Measurements from ENCODE around the gene RPL12. TPM values are rescaled to one million over a fixed set of nuclear protein-coding genes. Genes with fewer than 3 reads are reported as not detected.

The RPL12 gene
- total and polyA plus RNA-seq, 4 donors = 289 to 829 (median 485) TPM

GRCh38 chr9:127450243-127450760 lies 904 bp downstream of the RPL12 start (continued):
- TF ChIP-seq CTCF (IDR thresholded peaks at IDR 0.05; ENCODE audit: low read depth, low read length, missing input control) (no peak), ATF3 (IDR thresholded peaks at IDR 0.05) (no peak)

GRCh38 chr9:127449332-127449966 lies 1.8 kb downstream of the RPL12 start:
- Histone ChIP-seq H3K9me3 (ENCODE audit: control insufficient read depth in 4 of 4, low read length in 3 of 4) (peaks cover 3 to 6% (median 5%) of the 10 kb centered on the region in 4 donors), H3K27me3 (ENCODE audit: control insufficient read depth in 4 of 4, insufficient read depth in 4 of 4, low read length in 3 of 4) (no peaks in the 10 kb centered on the region), H3K36me3 (ENCODE audit: control insufficient read depth in 4 of 4, insufficient read depth in 3 of 4, low read depth in 1 of 4, low read length in 3 of 4) (peaks cover 16 to 51% (median 39%) of the 10 kb centered on the region in 4 donors), H3K4me3 (ENCODE audit: low read depth in 1 of 3, low read length in 3 of 3) (peak overlapping the region in 2 of 3 donors; percentile 71 to 77), H3K4me1 (ENCODE audit: control insufficient read depth in 4 of 4, insufficient read depth in 4 of 4, low read length in 3 of 4) (peaks cover 7 to 44% (median 35%) of the 10 kb centered on the region in 4 donors), H3K27ac (ENCODE audit: low read depth in 1 of 2, low read length in 2 of 2) (peak overlapping the region in 1 of 2 donors; percentile 89), H3K9ac (ENCODE audit: low read depth in 1 of 2, low read length in 2 of 2) (peak overlapping the region in 1 of 2 donors; percentile 87)
- no peak for TF ChIP-seq ZBTB33 (IDR thresholded peaks at IDR 0.05)
- TF ChIP-seq RAD21 (IDR thresholded peaks at IDR 0.05) = no peak
- TF ChIP-seq NR2F2 (IDR thresholded peaks at IDR 0.05) = no peak
- no peak for TF ChIP-seq ATF3 (IDR thresholded peaks at IDR 0.05)
- no peak for TF ChIP-seq CTCF (IDR thresholded peaks at IDR 0.05; ENCODE audit: low read depth, low read length, missing input control)
- TF ChIP-seq TAF1 (conservative IDR thresholded peaks at IDR 0.05) = no peak
- no peak for TF ChIP-seq JUND (IDR thresholded peaks at IDR 0.05)
- DNase-seq (ENCODE audit: low spot score) = no peak
- WGBS = 75% methylated on average over 5 of the region's 5 CpGs

GRCh38 chr9:127448112-127448805 lies 2.9 kb downstream of the RPL12 start:
- Histone ChIP-seq H3K9ac (ENCODE audit: low read depth in 1 of 2, low read length in 2 of 2) (no peak overlapping the region), H3K4me3 (ENCODE audit: low read depth in 1 of 3, low read length in 3 of 3) (no peak overlapping the region), H3K4me1 (ENCODE audit: control insufficient read depth in 4 of 4, insufficient read depth in 4 of 4, low read length in 3 of 4) (peaks cover 7 to 40% (median 34%) of the 10 kb centered on the region in 4 donors), H3K27ac (ENCODE audit: low read depth in 1 of 2, low read length in 2 of 2) (no peak overlapping the region), H3K27me3 (ENCODE audit: control insufficient read depth in 4 of 4, insufficient read depth in 4 of 4, low read length in 3 of 4) (no peaks in the 10 kb centered on the region), H3K9me3 (ENCODE audit: control insufficient read depth in 4 of 4, low read length in 3 of 4) (peaks cover 8 to 11% (median 10%) of the 10 kb centered on the region in 4 donors), H3K36me3 (ENCODE audit: control insufficient read depth in 4 of 4, insufficient read depth in 3 of 4, low read depth in 1 of 4, low read length in 3 of 4) (peaks cover 17 to 60% (median 46%) of the 10 kb centered on the region in 4 donors)
- WGBS = 94% methylated on average over 8 of the region's 8 CpGs
- DNase-seq (ENCODE audit: low spot score) = no peak
- TF ChIP-seq RXRA (IDR thresholded peaks at IDR 0.05) (no peak), ATF3 (IDR thresholded peaks at IDR 0.05) (no peak), FOXA1 (IDR thresholded peaks at IDR 0.05) (no peak), REST (IDR thresholded peaks at IDR 0.05) (no peak), TAF1 (conservative IDR thresholded peaks at IDR 0.05) (no peak), CTCF (IDR thresholded peaks at IDR 0.05; ENCODE audit: low read depth, low read length, missing input control) (no peak), EGR1 (IDR thresholded peaks at IDR 0.05; ENCODE audit: low read depth in 2 of 2) (no peak), MAX (IDR thresholded peaks at IDR 0.05) (no peak), NR2F2 (IDR thresholded peaks at IDR 0.05) (no peak)
